ENCODE results near the gene CROCC2.

DNA sequence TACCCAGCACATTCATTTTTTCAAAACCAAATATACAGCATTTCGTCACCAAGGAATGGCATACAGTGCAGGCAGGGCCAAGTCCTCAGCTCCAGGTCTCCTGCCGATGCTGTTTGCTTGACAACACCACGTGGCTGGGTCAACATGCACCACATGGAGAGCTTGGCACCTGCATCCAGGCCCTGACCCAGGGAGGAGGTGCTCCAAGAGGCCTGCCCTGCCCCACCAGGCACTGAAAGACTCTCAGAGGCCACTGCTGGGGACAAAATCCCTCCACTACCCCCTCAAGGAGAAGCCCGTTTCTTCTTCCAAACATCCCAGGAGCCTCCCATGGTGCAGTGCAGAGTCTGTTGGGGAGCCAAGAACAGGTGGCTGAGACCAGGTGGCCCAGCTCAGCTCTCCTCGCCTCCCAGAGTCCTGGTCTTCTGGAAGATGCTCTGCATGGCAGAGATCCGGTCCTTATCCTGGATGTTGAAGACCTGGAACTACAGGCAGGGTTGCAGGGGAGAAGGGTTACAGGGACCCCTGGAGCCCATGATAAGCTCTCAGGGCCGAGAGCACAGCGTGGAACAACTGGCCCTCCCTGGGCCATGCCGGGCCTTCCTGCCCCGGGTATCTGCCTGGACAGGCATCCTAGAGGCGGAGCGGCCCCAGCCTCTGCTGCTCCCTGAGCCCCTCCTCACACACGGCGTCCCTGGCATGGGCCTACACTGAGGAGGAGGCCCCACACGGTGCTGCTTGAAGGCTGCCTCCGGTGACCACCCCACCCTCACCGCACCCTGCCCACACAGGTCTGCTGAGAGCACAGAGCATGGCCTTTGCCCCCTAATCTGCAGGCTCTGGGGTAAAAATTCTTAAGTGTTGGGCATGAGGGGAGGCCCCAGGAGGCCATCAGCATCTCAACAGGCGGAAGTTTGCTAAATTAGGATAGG is 19.2 kb upstream of the CROCC2 start:
- TF ChIP-seq ZFX (IDR thresholded peaks at IDR 0.05) (no peak), RAD21 (IDR thresholded peaks at IDR 0.05; ENCODE audit: low read depth) (no peak), EZH2 (IDR thresholded peaks at IDR 0.05) (no peak), POLR2AphosphoS5 (IDR thresholded peaks at IDR 0.05; ENCODE audit: low read depth, low read length) (no peak), CEBPB (IDR thresholded peaks at IDR 0.05; ENCODE audit: low read depth) (no peak), POLR2A (IDR thresholded peaks at IDR 0.05; ENCODE audit: borderline replicate concordance, extremely low read depth, insufficient read depth, insufficient read length) (no peak), SRF (IDR thresholded peaks at IDR 0.05; ENCODE audit: low read depth) (no peak), JUND (IDR thresholded peaks at IDR 0.05) (no peak), SIN3A (IDR thresholded peaks at IDR 0.05; ENCODE audit: low read depth) (no peak), YY1 (IDR thresholded peaks at IDR 0.05; ENCODE audit: extremely low read depth, insufficient replicate concordance, low read depth, low read length) (no peak)
- TF ChIP-seq, protein P1, sequence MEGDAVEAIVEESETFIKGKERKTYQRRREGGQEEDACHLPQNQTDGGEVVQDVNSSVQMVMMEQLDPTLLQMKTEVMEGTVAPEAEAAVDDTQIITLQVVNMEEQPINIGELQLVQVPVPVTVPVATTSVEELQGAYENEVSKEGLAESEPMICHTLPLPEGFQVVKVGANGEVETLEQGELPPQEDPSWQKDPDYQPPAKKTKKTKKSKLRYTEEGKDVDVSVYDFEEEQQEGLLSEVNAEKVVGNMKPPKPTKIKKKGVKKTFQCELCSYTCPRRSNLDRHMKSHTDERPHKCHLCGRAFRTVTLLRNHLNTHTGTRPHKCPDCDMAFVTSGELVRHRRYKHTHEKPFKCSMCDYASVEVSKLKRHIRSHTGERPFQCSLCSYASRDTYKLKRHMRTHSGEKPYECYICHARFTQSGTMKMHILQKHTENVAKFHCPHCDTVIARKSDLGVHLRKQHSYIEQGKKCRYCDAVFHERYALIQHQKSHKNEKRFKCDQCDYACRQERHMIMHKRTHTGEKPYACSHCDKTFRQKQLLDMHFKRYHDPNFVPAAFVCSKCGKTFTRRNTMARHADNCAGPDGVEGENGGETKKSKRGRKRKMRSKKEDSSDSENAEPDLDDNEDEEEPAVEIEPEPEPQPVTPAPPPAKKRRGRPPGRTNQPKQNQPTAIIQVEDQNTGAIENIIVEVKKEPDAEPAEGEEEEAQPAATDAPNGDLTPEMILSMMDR (IDR thresholded peaks at IDR 0.05 in 2 of 3, conservative IDR thresholded peaks at IDR 0.05 in 1 of 3; ENCODE audit: borderline replicate concordance in 1 of 3, insufficient read depth in 1 of 3, low read depth in 2 of 3, low read length in 2 of 3): no peak
- TF ChIP-seq, protein P2, sequence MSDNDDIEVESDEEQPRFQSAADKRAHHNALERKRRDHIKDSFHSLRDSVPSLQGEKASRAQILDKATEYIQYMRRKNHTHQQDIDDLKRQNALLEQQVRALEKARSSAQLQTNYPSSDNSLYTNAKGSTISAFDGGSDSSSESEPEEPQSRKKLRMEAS (IDR thresholded peaks at IDR 0.05): no peak
- TF ChIP-seq, protein P3, sequence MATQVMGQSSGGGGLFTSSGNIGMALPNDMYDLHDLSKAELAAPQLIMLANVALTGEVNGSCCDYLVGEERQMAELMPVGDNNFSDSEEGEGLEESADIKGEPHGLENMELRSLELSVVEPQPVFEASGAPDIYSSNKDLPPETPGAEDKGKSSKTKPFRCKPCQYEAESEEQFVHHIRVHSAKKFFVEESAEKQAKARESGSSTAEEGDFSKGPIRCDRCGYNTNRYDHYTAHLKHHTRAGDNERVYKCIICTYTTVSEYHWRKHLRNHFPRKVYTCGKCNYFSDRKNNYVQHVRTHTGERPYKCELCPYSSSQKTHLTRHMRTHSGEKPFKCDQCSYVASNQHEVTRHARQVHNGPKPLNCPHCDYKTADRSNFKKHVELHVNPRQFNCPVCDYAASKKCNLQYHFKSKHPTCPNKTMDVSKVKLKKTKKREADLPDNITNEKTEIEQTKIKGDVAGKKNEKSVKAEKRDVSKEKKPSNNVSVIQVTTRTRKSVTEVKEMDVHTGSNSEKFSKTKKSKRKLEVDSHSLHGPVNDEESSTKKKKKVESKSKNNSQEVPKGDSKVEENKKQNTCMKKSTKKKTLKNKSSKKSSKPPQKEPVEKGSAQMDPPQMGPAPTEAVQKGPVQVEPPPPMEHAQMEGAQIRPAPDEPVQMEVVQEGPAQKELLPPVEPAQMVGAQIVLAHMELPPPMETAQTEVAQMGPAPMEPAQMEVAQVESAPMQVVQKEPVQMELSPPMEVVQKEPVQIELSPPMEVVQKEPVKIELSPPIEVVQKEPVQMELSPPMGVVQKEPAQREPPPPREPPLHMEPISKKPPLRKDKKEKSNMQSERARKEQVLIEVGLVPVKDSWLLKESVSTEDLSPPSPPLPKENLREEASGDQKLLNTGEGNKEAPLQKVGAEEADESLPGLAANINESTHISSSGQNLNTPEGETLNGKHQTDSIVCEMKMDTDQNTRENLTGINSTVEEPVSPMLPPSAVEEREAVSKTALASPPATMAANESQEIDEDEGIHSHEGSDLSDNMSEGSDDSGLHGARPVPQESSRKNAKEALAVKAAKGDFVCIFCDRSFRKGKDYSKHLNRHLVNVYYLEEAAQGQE (IDR thresholded peaks at IDR 0.05; ENCODE audit: low read depth): no peak
